WTC11 (cell line): ENCODE measurements around the gene LCTL.

ENCODE experiments used
- ZBTB43 ChIP-seq: sonication (generic); formaldehyde crosslinking; IDR thresholded peaks from 2 replicates; pipeline ENCODE4 v1.8.1; 2023; ENCODE audit warnings: mild to moderate bottlenecking, missing genetic modification reagents
- TF ChIP-seq, protein P1 (sequence below): fragments of 200-600 bp; IDR thresholded peaks from 2 replicates; pipeline ENCODE4 v1.8.0; 2022; ENCODE audit warnings: antibody characterized with exemption
- TF ChIP-seq, protein P2 (sequence below): sonication (generic); formaldehyde crosslinking; IDR thresholded peaks from 2 replicates; pipeline ENCODE4 v1.8.1; 2023; ENCODE audit warnings: mild to moderate bottlenecking, missing genetic modification reagents, moderate library complexity

DNA sequence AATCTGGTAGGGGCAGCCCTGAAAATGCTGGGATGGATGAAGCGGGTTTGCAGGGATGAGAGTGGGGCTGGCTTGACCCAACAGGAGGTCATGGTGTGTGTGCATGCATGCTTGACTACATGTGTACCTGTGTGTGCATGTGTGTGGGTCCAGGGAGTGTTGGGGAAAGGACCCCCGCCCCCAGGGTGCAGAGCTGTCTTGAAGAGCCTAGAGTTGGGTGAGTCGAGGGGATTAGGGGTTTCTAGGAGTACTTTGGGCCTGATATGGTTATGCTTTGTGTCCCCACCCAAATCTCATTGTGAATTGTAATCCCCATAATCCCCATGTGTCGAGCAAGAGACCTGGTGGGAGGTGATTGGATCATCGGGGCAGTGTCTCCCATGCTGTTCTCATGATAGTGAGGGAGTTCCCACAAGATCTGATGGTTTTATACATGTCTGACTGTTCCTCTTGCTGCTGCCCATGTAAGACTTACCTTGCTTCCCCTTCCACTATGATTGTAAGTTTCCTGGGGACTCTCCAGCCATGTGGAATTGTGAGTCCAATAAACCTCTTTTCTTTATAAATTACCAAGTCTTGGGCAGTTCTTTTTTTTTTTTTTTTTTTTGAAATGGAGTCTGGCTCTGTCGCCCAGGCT is 5.2 kb upstream of the LCTL start:
- TF ChIP-seq, protein P1, sequence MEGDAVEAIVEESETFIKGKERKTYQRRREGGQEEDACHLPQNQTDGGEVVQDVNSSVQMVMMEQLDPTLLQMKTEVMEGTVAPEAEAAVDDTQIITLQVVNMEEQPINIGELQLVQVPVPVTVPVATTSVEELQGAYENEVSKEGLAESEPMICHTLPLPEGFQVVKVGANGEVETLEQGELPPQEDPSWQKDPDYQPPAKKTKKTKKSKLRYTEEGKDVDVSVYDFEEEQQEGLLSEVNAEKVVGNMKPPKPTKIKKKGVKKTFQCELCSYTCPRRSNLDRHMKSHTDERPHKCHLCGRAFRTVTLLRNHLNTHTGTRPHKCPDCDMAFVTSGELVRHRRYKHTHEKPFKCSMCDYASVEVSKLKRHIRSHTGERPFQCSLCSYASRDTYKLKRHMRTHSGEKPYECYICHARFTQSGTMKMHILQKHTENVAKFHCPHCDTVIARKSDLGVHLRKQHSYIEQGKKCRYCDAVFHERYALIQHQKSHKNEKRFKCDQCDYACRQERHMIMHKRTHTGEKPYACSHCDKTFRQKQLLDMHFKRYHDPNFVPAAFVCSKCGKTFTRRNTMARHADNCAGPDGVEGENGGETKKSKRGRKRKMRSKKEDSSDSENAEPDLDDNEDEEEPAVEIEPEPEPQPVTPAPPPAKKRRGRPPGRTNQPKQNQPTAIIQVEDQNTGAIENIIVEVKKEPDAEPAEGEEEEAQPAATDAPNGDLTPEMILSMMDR, result no peak
- TF ChIP-seq ZBTB43, result no peak
- TF ChIP-seq, protein P2, sequence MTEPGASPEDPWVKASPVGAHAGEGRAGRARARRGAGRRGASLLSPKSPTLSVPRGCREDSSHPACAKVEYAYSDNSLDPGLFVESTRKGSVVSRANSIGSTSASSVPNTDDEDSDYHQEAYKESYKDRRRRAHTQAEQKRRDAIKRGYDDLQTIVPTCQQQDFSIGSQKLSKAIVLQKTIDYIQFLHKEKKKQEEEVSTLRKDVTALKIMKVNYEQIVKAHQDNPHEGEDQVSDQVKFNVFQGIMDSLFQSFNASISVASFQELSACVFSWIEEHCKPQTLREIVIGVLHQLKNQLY, result no peak
